GM19328 (cell line): ENCODE data around the gene MOSMO.
"Not testable (repeated sequence)": the region's sequence is repeated elsewhere in the genome, so short reads cannot be mapped to it uniquely, and the experiment has no call there.

Experiments
- ATAC-seq: cut with Tn5 transposase; IDR thresholded peaks from one replicate; pipeline ENCODE4 v1.9.1; 2021; ENCODE audit warnings: mild to moderate bottlenecking, moderate library complexity; ENCODE audit not compliant: unreplicated experiment

Gene MOSMO

DNA sequence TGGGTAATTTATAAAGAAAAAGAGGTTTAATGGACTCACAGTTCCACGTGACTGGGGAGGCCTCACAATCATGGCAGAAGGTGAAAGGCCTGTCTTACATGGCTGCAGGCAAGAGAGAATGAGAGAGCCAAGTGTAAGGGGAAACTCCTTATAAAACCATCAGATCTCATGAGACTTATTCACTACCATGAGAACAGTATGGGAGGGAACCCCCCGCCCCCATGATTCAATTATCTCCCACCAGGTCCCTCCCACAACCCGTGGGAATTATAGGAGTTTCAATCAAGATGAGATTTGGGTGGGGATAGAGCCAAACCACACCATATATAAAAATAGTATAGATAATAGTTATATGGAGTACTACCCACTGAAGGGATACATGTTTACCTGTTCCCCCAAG is 36.0 kb downstream of the MOSMO start:
- not testable (repeated sequence) for ATAC-seq

DNA sequence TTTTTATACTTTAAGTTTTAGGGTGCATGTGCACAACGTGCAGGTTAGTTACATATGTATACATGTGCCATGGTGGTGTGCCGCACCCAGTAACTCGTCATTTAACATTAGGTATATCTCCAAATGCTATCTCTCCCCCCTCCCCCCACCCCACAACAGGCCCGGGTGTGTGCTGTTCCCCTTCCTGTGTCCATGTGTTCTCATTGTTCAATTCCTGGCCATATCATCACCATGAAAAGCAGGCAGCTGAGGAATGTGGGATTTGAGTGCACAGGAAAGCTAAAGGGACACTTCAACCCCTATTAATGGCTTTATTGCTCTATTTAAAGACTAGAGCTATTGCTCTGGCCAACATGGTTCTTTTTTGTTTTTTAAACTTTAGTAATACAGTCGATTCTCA is 38.0 kb downstream of the MOSMO start:
- ATAC-seq, result not testable (repeated sequence)

DNA sequence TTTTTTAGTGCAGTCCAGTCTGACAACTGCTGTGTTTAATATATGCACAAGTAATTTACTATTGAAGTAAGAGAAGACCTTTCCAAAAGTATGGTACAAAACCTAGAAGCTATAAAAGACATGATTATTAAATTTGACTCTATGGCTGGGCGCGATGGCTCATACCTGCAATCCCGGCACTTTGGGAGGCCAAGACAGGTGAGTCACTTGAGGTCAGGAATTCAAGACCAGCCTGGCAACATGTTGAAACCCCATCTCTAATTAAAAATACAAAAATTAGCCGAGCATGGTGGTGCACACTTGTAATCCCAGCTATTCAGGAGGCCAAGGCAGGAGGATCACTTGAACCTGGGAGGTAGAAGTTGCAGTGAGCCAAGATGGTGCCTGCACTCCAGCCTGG is 43.1 kb downstream of the MOSMO start:
- ATAC-seq, result no peak

DNA sequence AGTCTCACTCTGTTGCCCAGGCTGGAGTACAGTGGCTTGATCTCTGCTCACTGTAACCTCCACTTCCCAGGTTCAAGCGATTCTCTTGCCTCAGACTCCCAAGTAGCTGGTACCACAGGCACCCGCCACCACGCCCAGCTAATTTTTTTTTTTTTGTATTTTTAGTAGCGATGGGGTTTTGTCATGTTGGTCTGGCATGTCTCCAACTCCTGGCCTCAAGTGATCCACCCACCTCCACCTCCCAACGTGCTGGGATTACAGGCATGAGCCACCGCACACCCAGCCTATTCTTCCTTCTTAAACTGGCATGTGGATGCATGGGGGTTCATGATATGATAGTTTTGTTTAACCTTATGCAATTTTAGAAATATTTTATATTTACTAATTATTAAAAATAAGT is 45.1 kb downstream of the MOSMO start:
- ATAC-seq, result no peak

DNA sequence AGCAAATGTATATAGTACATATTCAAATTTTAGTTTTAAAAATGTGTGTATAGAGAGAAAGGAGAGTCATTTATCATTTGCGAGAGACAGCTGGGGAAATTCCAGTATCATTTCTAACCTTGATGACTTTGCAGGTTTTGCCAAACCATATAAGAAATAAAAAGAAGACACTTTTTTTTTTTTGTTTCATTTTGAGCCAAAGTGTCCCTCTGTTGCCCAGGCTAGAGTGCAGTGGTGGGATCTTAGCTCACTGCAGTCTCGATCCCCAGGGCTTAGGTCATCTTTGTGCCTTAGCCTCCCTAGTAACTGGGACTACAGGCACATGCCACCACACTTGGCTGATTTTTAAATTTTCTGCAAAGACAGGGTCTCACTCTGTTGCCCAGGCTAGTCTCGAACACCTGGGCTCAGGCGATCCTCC is 46.0 kb downstream of the MOSMO start:
- no peak for ATAC-seq

DNA sequence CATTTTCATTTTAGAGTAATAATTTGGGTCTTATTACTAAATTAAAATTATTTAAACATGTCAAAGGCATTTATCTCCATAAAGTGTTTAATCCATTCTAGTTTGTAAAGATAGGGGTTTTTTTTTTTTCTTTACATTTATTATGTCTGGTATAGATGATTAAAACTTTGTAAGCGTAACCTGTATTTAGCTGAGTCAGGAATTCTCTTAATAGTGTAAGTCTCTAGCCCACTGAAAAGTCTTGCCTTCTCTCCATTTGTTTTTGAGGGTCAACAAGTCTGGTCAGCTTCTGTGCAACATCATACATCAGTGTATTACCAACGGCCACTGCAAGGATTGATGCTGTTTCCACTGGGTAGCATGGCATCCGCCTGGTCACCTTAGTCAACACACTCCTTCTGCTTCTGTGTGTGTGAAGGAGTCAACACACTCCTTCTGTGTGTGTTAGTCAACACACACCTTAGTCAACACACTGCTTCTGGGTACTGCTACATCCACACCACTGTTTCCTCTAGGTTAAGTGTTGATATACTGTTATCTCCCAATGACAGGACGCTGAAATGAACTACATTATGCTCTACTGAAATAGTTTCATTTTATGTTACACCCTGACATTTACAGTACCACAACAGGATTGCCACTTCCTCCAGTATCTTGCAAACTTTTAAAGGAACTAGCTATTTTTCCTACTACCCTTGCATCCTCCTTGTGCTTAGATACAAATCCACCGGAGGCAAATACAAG is 47.1 kb downstream of the MOSMO start:
- no peak for ATAC-seq

DNA sequence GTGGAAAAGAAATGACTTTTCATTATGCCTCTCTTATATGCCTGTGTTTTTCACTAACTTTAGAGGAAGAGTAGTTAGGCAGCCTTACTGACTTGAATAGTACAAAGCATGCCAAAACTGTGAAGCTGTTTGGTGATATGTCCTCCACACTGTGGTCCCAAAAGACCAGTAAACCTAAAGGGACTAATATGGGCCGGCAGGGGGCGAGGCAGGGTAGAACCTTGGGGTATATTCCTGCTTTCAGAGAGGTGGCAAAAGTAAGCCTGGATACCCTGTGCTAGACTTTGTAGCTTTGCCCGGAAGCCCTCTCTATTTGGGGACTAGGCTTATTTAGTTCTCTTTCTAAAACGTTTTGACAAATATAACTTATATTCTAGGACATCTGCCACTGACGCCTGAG is 48.0 kb downstream of the MOSMO start:
- ATAC-seq, result no peak

DNA sequence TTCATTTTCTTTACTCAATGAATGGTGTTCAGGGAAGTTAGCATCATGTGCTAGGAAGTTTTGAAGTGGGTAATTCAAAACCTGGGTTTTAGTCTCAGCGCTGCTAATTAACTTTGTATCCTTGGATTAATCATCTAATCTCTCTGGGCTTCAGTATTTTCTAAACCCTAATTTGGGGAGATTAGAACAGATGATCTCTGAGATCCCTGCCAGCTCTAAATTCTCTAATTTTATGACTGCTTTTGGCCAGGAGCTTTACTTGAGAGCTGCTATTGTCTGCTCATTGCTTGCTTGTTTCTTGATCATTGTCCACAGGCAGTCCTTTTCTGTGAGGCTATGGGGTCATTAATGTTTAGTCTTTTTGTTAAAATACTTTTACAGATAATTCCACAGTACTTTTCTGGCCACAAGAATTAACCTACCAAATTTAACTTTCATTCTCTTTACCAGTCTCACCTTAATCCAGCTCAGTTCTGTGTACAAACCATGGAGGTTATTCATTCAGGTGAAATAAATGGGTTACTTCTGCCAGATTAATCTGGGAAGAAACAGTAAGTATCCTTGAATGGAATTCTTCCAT is 56.1 kb downstream of the MOSMO start:
- ATAC-seq, result no peak

DNA sequence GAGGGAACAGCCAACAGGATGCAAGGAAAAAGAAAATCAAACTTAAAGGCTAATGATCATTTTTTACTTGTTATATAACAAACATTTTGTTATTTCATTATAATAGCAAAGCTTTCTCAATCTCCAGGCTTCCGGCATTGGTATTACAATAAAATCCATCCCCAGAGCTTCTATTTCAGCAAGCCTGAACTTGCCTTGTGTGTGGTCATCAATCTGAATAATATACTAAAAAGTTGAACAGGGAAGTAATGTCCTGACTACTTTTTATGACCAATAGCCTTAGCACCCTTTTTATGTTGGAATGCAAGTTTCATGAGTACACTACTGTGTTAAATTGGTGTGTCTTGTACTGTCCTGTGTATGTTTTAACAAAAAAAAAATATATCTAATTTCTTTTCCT is 57.3 kb downstream of the MOSMO start:
- ATAC-seq, result no peak

DNA sequence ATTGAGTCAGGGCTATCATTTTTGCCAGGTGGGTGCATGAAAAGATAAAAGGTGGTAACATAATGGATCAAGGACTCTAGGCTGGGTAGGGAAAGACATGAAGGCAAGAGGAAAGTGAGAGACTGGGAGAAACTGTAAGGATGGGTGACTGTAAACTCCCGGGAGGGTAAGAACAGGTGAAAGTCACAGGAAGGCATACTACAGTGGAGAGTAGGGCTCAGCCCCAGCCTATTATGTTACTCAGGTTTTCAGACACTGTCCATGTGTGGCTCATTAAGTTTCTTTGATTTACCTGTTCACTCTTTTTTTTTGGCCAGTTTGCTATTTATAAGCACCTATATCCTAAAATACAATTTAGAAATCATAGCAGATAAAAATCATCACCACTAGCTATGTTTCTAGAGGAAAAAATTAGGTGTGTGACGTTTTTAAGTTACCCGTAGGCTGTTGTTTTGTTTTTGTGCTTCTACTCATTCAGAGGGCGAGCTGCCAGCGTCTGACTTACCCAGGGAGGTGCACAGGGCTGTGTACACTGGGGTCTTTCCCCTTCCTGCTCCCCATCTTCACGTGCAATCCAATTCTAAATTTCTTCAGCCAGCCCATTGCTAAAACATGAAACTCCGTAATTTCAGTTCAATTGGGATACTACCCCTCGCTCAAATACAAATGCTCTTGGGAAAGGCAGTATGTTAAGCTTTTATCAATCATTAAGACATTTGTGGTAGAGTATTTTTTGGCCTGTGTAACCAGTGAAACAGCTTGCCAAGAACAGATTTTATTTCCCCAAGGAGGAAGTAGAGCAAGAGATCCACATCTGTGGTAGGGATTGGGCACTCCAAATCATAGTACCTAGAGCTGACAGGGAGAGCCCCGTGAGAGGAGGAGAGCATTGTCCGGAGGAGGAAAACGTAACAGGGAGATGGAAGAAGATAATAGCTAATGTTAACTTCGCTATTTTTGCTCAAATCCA is 62.7 kb downstream of the MOSMO start:
- no peak for ATAC-seq

DNA sequence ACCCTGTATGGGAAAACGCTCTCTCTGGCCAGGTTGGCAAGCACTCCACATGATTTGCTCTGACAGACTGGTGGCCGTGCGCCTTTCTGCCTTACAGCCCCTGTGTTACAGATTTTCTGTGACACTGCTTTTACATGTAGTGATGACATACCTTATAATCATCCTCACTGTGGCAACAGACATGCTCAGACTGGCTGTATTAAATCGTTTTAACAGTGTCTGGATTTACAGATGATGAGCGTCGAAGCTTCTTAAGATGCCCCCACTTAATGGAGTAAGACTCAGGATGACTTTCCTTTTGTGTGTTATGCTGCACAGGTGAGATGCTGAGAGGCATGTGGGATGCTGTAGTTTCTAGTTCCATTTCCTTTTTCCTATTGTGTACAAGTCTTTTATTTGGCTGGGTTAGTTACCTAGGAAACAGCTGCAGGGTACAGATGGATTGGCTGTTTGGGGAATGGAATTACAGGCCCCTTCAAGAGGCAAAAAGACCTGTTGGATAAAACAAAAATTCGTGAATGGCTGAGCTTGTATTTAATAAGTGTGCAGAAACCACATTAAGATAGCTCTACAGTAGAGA is 63.5 kb downstream of the MOSMO start:
- no peak for ATAC-seq

DNA sequence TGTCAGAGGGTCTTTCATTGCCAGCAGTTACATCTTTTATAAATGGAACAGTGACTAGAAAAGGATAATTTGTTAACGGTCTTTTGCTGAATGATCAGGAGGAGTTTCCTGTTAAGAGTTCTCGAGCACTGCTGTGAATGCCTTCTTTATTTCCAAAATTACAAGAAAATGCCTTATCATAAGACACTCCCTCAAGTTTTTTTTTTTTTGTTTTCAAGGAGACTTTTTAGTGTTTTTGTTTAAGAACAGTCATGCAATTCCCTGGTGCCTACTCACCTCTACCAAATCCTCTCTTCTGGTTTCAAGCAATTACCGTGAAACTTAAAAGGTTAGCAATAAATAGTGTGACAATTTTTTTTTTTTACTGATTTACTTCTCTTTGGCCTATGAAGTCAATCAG is 65.4 kb downstream of the MOSMO start:
- no peak for ATAC-seq

DNA sequence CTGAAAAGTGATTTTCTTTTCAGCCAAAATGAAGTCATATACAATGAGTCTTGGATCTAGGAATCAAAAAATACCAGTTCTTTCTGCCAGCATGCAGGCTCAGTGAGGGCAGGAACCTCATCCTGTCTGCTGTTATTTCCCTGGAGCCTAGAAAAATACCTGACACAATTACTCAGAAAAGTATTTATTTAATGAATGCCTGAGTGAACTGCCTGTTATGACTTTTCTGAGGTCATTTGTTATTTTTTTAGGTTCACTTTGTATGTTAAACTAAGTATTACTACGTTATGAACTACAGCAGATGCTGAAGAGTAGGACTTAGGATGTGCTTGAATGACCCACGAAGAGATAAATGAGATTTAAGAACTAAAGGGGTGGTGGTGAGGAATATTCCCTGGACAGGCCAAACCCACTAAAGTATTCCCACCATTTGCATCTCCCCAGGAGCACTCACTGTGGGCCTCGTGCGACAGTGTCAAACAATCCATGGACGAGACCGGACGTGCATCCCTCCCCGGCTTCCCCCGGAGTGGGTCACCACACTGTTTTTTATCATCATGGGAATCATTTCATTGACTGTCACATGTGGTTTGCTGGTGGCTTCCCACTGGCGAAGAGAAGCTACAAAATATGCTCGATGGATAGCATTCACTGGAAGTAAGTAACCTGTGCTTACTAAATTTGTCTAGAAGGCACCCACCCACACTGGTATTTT is 67.3 kb downstream of the MOSMO start:
- ATAC-seq, result no peak

DNA sequence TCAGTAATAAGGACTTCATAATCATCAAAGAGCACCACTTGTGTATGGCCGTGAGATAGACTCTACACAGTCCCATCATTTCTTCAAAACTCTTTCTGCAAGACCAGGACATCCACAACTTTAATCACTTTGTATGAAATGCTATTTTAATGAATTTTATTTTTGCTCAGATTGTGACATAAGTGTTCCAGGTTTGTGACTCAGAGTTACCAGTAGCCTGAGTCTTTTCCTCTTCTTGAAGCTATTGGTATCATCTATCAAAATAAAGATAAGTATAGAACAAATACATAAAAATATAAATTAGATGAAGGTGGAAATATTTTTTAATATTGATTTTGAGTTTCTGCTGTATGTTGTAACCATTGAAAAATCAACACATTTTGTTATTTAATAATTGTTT is 67.9 kb downstream of the MOSMO start:
- ATAC-seq, result no peak

DNA sequence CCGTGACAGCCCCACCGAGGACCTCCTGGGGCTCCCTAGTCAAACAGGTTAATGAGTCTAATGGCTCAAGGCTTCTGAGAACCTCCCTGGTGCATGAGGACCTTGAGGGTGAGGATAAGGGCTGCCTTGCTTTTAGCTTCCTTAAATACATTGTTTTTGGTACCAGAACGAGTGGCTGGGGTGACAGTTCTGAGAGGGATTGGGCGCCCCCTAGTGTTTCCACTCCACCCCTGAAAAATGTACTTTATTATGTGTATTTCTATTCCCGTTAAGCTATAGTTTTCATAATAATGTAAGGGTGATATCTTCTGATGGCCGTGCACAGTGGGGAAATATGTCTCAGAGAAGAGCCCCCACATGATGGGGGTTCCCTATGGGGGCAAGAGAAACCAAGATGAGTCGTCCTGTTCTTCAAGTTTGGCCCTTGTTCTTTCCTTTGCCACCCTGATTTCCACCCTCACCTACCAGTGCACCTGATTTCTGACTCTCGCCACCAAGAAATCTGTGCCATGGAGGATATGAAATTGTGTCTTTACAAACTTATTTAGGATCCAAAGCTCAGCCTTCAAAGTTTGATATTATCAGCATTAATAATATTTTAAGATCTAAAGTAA is 69.9 kb downstream of the MOSMO start:
- ATAC-seq, result no peak

DNA sequence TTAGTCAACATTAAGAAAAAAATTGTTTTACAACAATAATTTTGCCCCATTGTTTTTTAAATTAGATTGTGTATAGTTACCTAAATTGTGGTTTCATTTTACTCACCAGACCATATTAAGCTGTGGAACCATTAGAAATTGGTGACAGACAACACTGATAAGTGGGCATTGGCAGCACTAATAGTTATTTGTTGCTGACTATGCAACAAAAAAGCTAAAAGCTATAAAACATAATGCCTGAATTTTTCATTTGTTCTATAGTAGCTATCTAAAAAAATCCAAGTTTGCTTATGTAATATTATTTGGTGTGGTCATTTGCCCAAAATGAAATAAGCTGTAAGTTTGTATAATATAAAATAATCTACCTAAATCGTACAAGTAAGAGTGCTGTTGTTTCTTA is 70.7 kb downstream of the MOSMO start:
- no peak for ATAC-seq

DNA sequence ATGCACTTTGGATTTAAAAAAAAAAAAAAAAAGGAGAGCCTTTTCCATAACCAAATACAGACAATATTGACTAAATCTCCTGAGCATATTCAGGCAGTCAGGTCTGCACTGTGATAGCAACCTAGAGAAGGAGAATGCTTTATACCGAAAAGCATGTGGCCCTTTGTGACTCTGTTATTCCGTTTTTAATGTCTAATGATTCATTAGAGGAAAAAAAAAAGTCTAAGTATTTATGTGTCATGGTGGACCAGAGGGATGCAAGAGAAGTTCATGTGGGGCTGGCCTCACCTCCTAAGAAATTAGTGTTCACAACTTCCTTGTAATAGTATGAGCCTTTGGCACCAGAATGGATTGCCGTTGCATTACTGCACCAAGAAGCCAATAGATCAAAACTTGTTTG is 73.1 kb downstream of the MOSMO start:
- ATAC-seq, result no peak

DNA sequence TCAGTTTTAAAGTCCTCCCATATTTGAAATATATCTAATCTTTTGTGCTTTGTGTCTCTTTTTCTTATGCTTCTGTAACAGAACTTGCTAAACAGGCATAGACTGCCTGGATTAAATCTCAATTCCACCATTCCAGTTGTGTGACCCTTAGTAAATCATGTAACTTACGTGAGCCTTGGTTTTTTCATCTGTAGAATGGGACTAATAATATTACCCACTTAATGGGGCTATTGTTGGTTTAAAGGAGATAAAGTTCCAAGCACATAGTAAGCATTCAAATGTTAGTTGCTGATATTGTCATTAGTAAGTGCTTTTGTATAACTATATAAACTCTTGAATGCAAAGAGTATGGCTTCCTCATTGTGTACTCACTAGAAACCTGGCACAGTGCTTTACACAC is 78.5 kb downstream of the MOSMO start:
- no peak for ATAC-seq

DNA sequence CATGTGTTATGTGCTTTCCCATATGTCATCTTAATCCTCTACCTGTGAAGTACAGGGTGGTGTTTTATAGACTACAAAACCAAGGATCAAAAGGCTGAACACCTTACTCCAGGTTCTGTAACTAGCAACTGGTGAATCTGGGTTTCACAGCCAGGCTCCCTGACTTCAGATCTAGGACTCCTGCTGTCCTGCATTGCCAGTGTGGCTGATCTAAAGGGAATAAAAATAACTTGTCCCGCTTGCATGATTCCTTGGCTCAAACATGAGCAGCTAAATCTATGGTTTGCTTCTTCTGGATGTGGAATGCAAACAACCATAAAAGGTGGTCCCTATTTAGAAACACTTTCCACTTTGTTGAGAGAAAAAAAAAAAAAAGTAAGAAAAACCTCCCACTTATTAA is 80.7 kb downstream of the MOSMO start:
- no peak for ATAC-seq

DNA sequence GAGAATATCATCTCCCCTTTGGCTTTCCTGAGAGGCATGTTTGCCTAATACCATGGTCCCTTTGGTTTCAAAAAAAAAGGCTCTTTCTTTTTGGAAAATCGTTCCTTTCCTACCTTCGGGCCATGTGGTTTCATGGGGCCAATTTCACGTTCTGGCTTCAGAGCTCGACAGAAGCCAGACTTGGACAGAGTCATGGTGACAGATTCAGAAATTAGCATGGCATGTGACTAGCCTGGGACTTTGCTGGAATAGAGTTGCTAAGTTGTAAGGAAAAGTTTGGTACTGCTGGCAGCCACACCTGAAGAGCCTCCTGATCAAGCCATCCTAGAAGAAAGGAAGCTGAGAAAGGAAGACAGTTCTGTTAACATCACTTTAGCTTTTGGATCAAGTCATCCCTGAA is 82.0 kb downstream of the MOSMO start:
- ATAC-seq, result no peak
